ENCODE measurements around the gene NEK9.
"Not testable (repeated sequence)": the region's sequence is repeated elsewhere in the genome, so short reads cannot be mapped to it uniquely, and the experiment has no call there.

Gene NEK9

GRCh38 chr14:75126679-75127473, at the start of gene NEK9:
NEK9 (minus strand) TSS chr14:75127048; CDS start chr14:75126921, 127 bp downstream.
- peak within 1 kb of the TSS; percentile 94 for H3K4me3 ChIP-seq (ENCODE audit: low read depth, low read length)

GRCh38 chr14:75176142-75176820, 49.4 kb upstream of the NEK9 start, which contains the start of gene TMED10:
TMED10 (minus strand) TSS chr14:75176612; CDS start chr14:75176579, 33 bp downstream.
- H3K4me3 ChIP-seq (ENCODE audit: low read depth, low read length), result peak within 1 kb of the TSS; percentile 93

DNA sequence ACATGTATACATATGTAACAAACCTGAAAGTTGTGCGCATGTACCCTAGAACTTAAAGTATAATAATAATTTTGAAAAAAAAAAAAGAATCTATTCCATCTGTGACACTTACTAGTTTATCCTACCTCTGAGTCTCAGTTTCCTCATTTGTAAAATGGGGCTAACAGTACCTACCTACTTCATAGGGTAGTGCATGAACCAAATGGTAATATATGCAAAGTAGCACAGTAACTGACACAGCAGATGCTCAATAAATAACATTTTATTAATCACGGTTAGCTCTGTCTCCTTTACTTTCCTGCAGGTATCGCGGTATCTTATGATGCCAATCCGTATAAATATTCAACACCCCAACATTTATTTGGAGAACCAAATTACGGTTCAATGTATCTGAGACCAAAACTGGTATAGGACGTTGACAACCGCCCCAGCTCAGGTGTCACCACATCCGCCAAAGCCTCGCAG, 48.9 kb upstream of the NEK9 start:
- peak overlapping the region; percentile 93 for H3K4me3 ChIP-seq (ENCODE audit: low read depth, low read length)

DNA sequence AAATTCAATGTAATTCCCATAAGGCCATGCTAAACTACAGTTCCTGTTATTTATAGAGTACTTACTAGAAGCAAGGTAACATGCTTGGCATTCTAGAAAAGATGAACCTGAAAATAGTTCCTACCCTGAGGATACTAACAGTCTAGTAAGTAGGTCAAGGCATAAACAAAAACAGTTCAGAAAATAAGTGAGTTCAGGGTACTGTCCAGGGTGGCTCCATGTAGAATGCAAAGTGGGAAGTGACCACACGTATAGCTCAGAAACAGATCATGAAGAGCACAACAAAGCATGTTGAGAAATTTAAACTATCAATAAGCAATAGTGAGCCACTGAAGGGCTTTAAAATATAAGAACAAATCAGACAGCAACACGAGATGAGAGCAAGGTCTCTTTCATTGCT, 47.2 kb upstream of the NEK9 start:
- no peak overlapping the region for H3K4me3 ChIP-seq (ENCODE audit: low read depth, low read length)

DNA sequence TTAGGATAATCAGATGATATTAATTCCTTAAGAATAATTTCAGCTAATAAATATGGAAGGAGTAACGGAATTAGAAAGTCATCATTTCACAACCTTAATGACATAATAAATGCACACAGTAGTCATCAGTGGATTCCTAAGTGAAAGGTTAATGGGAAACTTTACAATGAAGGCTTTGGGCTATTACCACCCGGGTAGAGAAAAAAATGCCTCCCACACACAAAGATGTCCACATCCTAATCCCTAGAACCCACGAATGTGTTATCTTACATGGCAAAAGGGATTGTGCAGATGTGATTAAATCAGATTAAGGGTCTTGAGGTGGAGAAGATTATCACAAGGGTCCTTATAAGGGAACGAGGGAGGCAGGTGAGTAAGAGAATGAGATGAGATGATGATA, 43.9 kb upstream of the NEK9 start:
- no peak overlapping the region for H3K4me3 ChIP-seq (ENCODE audit: low read depth, low read length)

DNA sequence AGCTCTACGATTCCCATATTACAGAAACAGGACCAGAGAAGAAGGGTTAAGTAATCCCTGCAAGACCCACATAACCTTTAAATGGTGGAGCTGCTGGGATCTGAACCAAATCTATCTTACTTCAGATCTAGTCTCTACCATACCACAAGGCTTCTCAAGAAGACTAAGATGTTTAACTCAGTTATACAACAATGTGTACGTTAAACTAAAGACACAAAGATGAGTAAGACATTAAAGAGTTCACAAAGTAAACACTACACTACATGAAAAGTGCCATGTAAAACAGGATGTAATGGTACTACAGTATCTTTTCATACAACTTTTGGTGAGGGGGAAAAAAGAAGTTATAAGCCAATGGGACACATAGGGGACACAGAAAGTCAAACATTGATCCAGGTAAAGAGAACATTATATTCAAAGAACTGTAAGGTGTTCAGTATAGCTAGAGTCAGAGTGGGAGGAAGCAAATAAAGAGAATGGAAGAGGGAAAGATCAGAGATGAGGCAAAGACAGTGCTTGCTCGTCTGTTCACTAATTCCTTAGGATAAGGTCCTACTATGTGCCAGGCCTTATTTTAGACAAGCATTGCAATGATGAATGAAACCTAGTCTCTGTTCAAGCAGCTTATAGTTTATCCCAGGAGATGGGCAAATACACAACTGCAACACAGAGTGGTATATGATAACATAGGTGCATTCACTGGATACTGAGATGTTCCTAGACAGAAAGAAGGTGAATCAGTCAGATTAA, 41.9 kb upstream of the NEK9 start:
- no peak overlapping the region for H3K4me3 ChIP-seq (ENCODE audit: low read depth, low read length)

- no peak overlapping the region for H3K4me3 ChIP-seq (ENCODE audit: low read depth, low read length)
Measured at GRCh38 chr14:75167325-75167724, 40.5 kb upstream of the NEK9 start.

GRCh38 chr14:75165586-75166391, 38.9 kb upstream of the NEK9 start:
- H3K4me3 ChIP-seq (ENCODE audit: low read depth, low read length), result no peak overlapping the region

DNA sequence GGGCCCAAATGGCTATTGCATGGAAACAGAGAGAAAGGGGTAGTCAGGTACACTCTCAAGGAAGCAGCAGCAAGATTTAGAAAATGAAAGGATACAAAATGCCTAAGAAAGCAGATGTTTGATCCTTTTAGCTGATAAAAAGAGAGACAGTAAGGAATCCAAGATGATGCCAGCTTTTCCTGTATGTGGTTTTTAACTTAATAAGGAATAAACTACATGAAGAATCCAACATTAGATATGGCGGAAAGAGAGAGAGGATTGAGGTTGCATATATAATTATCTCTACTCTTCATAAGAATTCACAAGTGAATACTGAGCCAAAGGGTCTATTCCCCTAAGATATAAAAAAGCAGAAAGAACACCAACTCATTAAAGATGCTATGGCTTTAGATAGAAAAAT, 38.0 kb upstream of the NEK9 start:
- H3K4me3 ChIP-seq (ENCODE audit: low read depth, low read length), result no peak overlapping the region

- H3K4me3 ChIP-seq (ENCODE audit: low read depth, low read length), result no peak overlapping the region
Measured at GRCh38 chr14:75163677-75164076, 36.8 kb upstream of the NEK9 start.

DNA sequence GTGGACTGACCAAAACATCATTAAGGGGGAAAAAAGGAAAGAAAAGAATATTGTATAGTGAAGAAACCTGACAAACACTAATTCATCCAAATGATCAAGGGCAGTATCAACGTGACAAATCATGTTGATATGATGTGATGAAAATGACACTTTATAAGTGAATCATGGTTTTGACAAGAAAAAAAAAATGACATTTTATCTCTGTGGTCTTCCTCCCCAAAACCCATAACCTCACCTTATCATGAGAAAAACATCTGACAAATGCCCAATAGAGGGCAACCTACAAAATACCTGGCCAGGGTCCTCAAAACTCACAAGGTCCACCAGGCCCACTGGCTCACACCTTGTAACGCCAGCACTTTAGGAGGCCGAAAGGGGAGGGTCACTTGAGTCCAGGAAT, 35.8 kb upstream of the NEK9 start:
- no peak overlapping the region for H3K4me3 ChIP-seq (ENCODE audit: low read depth, low read length)

DNA sequence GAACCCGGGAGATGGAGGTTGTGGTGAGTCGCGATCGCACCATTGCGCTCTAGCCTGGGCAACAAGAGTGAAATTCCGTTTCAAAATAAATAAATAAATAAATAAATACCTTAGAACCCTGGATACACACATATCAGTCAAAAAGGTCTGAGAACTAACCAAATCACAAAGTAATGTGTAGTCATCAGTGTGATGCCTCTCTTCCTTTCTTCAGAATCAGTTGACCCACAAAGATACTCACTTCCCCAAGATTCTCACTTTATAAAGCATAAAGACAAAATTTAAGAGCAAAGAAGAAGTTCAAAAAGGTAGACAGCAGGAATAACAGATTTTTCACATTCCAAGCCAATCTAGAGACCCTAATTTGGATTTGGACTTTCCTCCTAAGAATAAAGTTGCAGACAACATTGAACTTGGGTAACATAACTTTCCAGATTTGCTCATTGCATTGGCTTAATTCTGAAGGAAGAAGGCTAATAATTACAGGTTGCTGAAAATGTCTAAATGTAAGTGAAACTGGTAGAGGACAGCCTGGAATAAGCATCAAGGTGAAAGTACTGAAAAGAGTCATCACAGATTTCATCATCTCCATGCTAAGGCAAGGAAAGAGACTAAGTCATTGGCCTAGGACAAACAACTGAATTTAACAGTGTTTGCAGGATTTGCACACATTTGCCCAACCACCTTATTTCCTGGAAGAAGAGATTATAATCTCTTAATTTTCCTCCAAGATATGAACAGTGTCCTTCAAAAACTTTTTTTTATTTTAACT, 32.2 kb upstream of the NEK9 start:
- H3K4me3 ChIP-seq (ENCODE audit: low read depth, low read length), result no peak overlapping the region

DNA sequence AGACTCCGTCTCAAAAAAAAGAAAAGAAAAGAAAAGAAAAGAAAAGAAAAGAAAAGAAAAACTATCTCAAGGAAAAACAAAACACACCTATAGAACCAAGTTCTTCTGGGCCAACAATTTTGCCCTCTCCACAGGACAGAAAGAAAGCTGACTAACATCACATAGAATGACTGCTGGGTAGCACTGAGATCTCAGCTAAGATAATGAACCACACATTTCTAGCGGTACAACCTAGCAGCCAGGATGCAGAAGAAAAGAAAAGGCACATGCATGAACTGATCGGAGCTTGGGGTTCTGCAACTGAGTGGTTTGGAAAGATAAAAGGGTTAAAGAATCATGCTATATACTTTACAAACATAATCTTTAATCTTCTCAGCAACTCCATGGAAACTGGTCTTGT, 30.1 kb upstream of the NEK9 start:
- H3K4me3 ChIP-seq (ENCODE audit: low read depth, low read length), result no peak overlapping the region

GRCh38 chr14:75156111-75156510, 29.3 kb upstream of the NEK9 start:
- no peak overlapping the region for H3K4me3 ChIP-seq (ENCODE audit: low read depth, low read length)

GRCh38 chr14:75155169-75155568, 28.3 kb upstream of the NEK9 start:
- H3K4me3 ChIP-seq (ENCODE audit: low read depth, low read length), result no peak overlapping the region

- H3K4me3 ChIP-seq (ENCODE audit: low read depth, low read length), result no peak overlapping the region
Measured at GRCh38 chr14:75153295-75153694, 26.4 kb upstream of the NEK9 start.

DNA sequence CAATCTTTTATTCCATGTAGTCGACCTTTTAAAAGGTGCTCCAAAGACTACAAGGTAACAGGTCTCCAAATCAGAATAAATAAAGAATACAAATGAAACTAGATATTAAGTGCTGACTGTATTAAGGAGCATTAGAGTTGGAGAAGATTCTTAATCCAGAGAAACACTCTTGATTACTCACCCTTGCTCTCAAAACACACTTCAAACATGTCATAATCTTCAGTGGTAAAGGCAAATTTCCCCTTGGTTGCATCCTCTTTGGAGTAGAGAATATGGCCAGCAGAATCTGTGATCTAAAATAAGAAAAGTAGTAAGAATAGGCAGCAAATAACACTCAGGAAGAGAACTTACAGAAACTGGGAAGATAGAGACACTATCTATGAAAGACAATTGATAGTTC, 25.0 kb upstream of the NEK9 start:
- no peak overlapping the region for H3K4me3 ChIP-seq (ENCODE audit: low read depth, low read length)

GRCh38 chr14:75150637-75151036, 23.8 kb upstream of the NEK9 start:
- H3K4me3 ChIP-seq (ENCODE audit: low read depth, low read length), result not testable (repeated sequence)

DNA sequence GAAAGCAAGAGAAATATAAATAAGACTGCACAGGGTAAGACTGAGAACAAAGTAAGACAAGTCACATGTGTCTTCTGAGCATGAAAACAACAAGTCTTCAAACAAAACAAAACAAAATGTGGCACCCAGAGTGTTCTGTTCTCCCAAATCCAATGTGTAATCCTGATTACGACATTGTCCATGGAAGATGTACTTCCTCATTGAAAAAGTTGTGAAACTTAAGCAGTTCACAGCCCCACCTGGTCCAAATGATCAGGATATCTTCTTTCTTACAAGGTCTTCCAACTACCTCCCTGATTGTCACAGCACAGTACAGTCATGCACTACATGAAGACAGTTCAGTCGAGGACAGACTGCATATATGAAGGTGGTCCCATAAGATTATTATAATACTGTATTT, 23.3 kb upstream of the NEK9 start:
- no peak overlapping the region for H3K4me3 ChIP-seq (ENCODE audit: low read depth, low read length)

Measured in iPS-11a (cell line).